Keratinocyte (primary cell): Measurements from ENCODE around the gene WASF2. TPM values are rescaled to one million over a fixed set of nuclear protein-coding genes. Genes with fewer than 3 reads are reported as not detected.

Source experiments
- DNase-seq: peaks from one replicate; pipeline ENCODE4 v3.0.0-alpha.2; 2011; ENCODE audit warnings: low read depth, missing footprints, low spot score
- FAIRE-seq: peaks from 2 replicates; lab custom pipeline; 2011; peaks lifted over from hg19 to GRCh38; lab: Jason Lieb, UNC
- H2AFZ ChIP-seq: 2 replicates; pipeline ENCODE4 v1.6.0; 2012; ENCODE audit warnings: low read length, control low read depth, inconsistent platforms; ENCODE audit not compliant: control insufficient read depth
- H3K27ac ChIP-seq: 2 replicates; pipeline ENCODE4 v1.5.1; 2011; ENCODE audit warnings: low read length; ENCODE audit not compliant: control insufficient read depth, insufficient read depth
- H3K27me3 ChIP-seq: 3 replicates; pipeline ENCODE4 v1.6.0; 2011; ENCODE audit warnings: low read length; ENCODE audit not compliant: control insufficient read depth, insufficient read depth; ENCODE audit errors: extremely low read depth
- H3K36me3 ChIP-seq, 2 experiments: 2 replicates in 1 of 2; 3 replicates in 1 of 2; pipeline ENCODE4 v1.5.1; 2011; ENCODE audit warnings: low read length in 2 of 2, mild to moderate bottlenecking in 1 of 2; ENCODE audit not compliant: control insufficient read depth in 2 of 2, insufficient read depth in 2 of 2; ENCODE audit errors: extremely low read depth in 1 of 2
- H3K4me1 ChIP-seq: 3 replicates; pipeline ENCODE4 v1.5.1; 2011; ENCODE audit warnings: low read length; ENCODE audit not compliant: control insufficient read depth, insufficient read depth; ENCODE audit errors: extremely low read depth
- H3K4me2 ChIP-seq: 3 replicates; pipeline ENCODE4 v1.6.0; 2011; ENCODE audit warnings: low read depth, low read length; ENCODE audit not compliant: control insufficient read depth, insufficient read depth; ENCODE audit errors: extremely low read depth
- H3K4me3 ChIP-seq, 3 experiments: fragments of 200-600 bp in 1 of 3; sonication (generic) in 1 of 3; 2 replicates in 2 of 3; 3 replicates in 1 of 3; pipeline ENCODE4 v1.5.1; 2011 to 2016; ENCODE audit warnings: low read length in 3 of 3, mild to moderate bottlenecking in 3 of 3, control low read depth in 2 of 3, inconsistent platforms in 1 of 3, low read depth in 1 of 3, mixed read lengths in 1 of 3, mixed run types in 1 of 3, moderate library complexity in 1 of 3; ENCODE audit not compliant: control insufficient read depth in 2 of 3, insufficient read depth in 2 of 3; ENCODE audit errors: extremely low read depth in 1 of 3
- H3K79me2 ChIP-seq: 2 replicates; pipeline ENCODE4 v1.6.0; 2012; ENCODE audit warnings: low read length; ENCODE audit not compliant: control insufficient read depth, insufficient read depth
- H3K9ac ChIP-seq: 3 replicates; pipeline ENCODE4 v1.6.0; 2011; ENCODE audit warnings: low read length; ENCODE audit not compliant: control insufficient read depth, insufficient read depth; ENCODE audit errors: extremely low read depth
- H3K9me1 ChIP-seq: 3 replicates; pipeline ENCODE4 v1.6.0; 2011; ENCODE audit warnings: low read length; ENCODE audit not compliant: control insufficient read depth, insufficient read depth; ENCODE audit errors: extremely low read depth
- H3K9me3 ChIP-seq: 2 replicates; pipeline ENCODE4 v1.5.1; 2012; ENCODE audit warnings: low read depth, low read length; ENCODE audit not compliant: control insufficient read depth
- H4K20me1 ChIP-seq: 3 replicates; pipeline ENCODE4 v1.6.0; 2011; ENCODE audit warnings: low read length; ENCODE audit not compliant: control insufficient read depth, insufficient read depth; ENCODE audit errors: extremely low read depth
- EZH2 ChIP-seq: IDR thresholded peaks from one replicate; pipeline ENCODE4 v1.6.1; 2012; ENCODE audit warnings: inconsistent platforms, mild to moderate bottlenecking, low read length, moderate library complexity
- dilution Hi-C: fragments of 300-500 bp; cut with MboI; formaldehyde crosslinking; loops from one replicate; pipeline ENCODE4 v1.7.0; 2020; ENCODE audit warnings: low sequenced_read_pairs; ENCODE audit not compliant: extremely low pct_ligation_motif_present
- polyA plus RNA-seq, 5 experiments: library from polyadenylated mRNA; depleted of rRNA in 3 of 5; stranded (reverse) in 3 of 5; stranded (forward) in 1 of 5; unstranded in 1 of 5; fragments of >200 nt; gene quantifications; 1 replicate in 1 of 5; 2 replicates in 3 of 5; 3 replicates in 1 of 5; pipeline versions ENCODE4 v1.2.1 to v1.2.3, GENCODE V29; 2011 to 2012; ENCODE audit warnings: missing spikeins in 2 of 5, low read depth in 1 of 5, low replicate concordance in 1 of 5
- TF ChIP-seq, protein P1 (sequence below), 3 experiments: IDR thresholded peaks in 1 of 3; conservative IDR thresholded peaks in 1 of 3; optimal IDR thresholded peaks in 1 of 3; 2 replicates in 2 of 3; 3 replicates in 1 of 3; pipeline versions ENCODE3 to v1.5.1; 2011; ENCODE audit warnings: low read length in 3 of 3, mild to moderate bottlenecking in 3 of 3, moderate library complexity in 2 of 3, control low read depth in 1 of 3, inconsistent platforms in 1 of 3; ENCODE audit not compliant: insufficient read depth in 2 of 3; ENCODE audit errors: extremely low read depth in 1 of 3

The WASF2 gene
- polyA plus RNA-seq, 1 donor (not counting 4 experiments of a cell fraction or from before 2014, with no cell fraction given), result 42.9 TPM

DNA sequence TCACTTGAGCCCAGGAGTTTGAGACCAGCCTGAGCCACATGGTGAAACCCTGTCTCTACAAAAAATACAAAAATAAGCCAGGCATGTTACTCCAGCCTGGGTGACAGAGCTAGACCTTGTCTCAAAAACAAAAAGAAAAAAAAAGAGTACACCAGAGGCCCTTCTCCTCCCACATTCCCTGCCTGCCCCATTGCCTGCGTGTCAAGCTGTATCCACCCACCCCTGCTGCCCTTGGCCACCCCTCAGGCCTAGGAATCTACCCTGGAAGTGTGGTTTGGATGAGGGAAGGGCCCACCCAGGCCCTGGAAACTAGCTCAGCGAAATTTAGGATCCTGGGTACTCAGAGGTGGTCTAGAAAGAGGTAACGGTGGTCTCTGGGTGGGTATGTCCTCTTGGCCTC lies 25.7 kb upstream of the WASF2 start:
- Histone ChIP-seq H3K9ac (no peak overlapping the region), H3K4me2 (no peak overlapping the region), H3K9me3 (no peaks in the 10 kb centered on the region), H3K27ac (no peak overlapping the region), H3K9me1 (peaks cover 2% of the 10 kb centered on the region), H3K4me3 (no peak overlapping the region), H3K27me3 (no peaks in the 10 kb centered on the region), H3K4me1 (peaks cover 25% of the 10 kb centered on the region), H2AFZ (no peak overlapping the region), H3K79me2 (no peaks in the 10 kb centered on the region), H4K20me1 (no peaks in the 10 kb centered on the region), H3K36me3 (no peaks in the 10 kb centered on the region)
- FAIRE-seq (no peak), DNase-seq (no peak)
- TF ChIP-seq, protein P1, sequence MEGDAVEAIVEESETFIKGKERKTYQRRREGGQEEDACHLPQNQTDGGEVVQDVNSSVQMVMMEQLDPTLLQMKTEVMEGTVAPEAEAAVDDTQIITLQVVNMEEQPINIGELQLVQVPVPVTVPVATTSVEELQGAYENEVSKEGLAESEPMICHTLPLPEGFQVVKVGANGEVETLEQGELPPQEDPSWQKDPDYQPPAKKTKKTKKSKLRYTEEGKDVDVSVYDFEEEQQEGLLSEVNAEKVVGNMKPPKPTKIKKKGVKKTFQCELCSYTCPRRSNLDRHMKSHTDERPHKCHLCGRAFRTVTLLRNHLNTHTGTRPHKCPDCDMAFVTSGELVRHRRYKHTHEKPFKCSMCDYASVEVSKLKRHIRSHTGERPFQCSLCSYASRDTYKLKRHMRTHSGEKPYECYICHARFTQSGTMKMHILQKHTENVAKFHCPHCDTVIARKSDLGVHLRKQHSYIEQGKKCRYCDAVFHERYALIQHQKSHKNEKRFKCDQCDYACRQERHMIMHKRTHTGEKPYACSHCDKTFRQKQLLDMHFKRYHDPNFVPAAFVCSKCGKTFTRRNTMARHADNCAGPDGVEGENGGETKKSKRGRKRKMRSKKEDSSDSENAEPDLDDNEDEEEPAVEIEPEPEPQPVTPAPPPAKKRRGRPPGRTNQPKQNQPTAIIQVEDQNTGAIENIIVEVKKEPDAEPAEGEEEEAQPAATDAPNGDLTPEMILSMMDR (optimal IDR thresholded peaks at IDR 0.05 in 1 of 3, IDR thresholded peaks at IDR 0.05 in 1 of 3, conservative IDR thresholded peaks at IDR 0.05 in 1 of 3; ENCODE audit: extremely low read depth in 1 of 3, insufficient read depth in 2 of 3, low read length in 3 of 3), result no peak
- TF ChIP-seq EZH2, result no peak
- dilution Hi-C loops, result no loop called here

GRCh38 chr1:27513958-27514357 lies 24.0 kb upstream of the WASF2 start:
- Histone ChIP-seq H3K27ac (no peak overlapping the region), H3K4me3 (no peak overlapping the region), H3K79me2 (no peaks in the 10 kb centered on the region), H2AFZ (no peak overlapping the region), H3K36me3 (no peaks in the 10 kb centered on the region), H3K4me2 (no peak overlapping the region), H4K20me1 (no peaks in the 10 kb centered on the region), H3K27me3 (no peaks in the 10 kb centered on the region), H3K9ac (no peak overlapping the region), H3K4me1 (peaks cover 24% of the 10 kb centered on the region), H3K9me1 (no peaks in the 10 kb centered on the region), H3K9me3 (no peaks in the 10 kb centered on the region)
- TF ChIP-seq EZH2, result no peak
- TF ChIP-seq, protein P1 (optimal IDR thresholded peaks at IDR 0.05 in 1 of 3, IDR thresholded peaks at IDR 0.05 in 1 of 3, conservative IDR thresholded peaks at IDR 0.05 in 1 of 3; ENCODE audit: extremely low read depth in 1 of 3, insufficient read depth in 2 of 3, low read length in 3 of 3), result no peak
- dilution Hi-C loops, result no loop called here
- FAIRE-seq, result no peak
- DNase-seq, result no peak
